ENCODE data around the gene TM4SF20. TPM values are rescaled to one million over a fixed set of nuclear protein-coding genes. Genes with fewer than 3 reads are reported as not detected.

TM4SF20 gene
- total RNA-seq, 1 experiment from 2014 or later = not detected

DNA sequence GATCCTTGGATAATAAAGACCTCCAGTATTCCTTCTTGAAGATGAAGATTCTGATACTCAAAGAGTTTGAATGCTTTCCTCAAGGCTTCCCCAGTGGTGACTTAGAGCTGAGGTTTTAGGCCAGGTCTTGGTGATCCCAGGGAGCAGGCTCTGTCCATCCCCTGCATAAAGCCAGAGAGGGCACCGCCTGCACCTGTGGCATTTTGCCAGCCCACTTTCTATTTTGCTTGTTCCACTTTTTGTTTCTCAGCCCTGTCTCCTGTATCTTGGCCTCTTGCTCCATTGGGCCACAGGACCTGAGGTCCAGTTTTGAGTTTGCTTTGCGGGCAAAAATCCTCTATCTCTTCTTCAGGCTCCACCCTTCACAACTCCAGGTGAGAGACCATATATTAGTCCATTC is 15.3 kb upstream of the TM4SF20 start:
- no peak for TF ChIP-seq EZH2 (IDR thresholded peaks at IDR 0.05; ENCODE audit: borderline replicate concordance, low read depth, low read length, poor library complexity, severe bottlenecking)
- TF ChIP-seq, protein P1, sequence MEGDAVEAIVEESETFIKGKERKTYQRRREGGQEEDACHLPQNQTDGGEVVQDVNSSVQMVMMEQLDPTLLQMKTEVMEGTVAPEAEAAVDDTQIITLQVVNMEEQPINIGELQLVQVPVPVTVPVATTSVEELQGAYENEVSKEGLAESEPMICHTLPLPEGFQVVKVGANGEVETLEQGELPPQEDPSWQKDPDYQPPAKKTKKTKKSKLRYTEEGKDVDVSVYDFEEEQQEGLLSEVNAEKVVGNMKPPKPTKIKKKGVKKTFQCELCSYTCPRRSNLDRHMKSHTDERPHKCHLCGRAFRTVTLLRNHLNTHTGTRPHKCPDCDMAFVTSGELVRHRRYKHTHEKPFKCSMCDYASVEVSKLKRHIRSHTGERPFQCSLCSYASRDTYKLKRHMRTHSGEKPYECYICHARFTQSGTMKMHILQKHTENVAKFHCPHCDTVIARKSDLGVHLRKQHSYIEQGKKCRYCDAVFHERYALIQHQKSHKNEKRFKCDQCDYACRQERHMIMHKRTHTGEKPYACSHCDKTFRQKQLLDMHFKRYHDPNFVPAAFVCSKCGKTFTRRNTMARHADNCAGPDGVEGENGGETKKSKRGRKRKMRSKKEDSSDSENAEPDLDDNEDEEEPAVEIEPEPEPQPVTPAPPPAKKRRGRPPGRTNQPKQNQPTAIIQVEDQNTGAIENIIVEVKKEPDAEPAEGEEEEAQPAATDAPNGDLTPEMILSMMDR (conservative IDR thresholded peaks at IDR 0.05; ENCODE audit: low read depth, low read length) = no peak
- no peak for DNase-seq (ENCODE audit: low spot score)
- ChIA-PET CTCF (no interaction called here), POLR2A (ENCODE audit: low non-redundant PET) (no interaction called here)
- intact Hi-C loops (cut with micrococcal nuclease; ENCODE audit: unreplicated experiment) = loop anchor here (10.0 kb wide), 1 partner anchor 260 kb away; no protein-coding TSS in a partner anchor
- Histone ChIP-seq H3K27ac (ENCODE audit: low read depth, low read length, poor library complexity, severe bottlenecking) (no peak overlapping the region), H3K36me3 (ENCODE audit: insufficient read depth, low read length, poor library complexity, severe bottlenecking) (no peaks in the 10 kb centered on the region), H3K27me3 (replicated peaks; ENCODE audit: insufficient read depth, low read depth, low read length, poor library complexity) (no peaks in the 10 kb centered on the region), H3K4me3 (ENCODE audit: low read depth, low read length, poor library complexity, severe bottlenecking) (no peak overlapping the region), H3K9me3 (ENCODE audit: low read depth, low read length, poor library complexity, severe bottlenecking) (no peaks in the 10 kb centered on the region), H3K4me1 (ENCODE audit: insufficient read depth, low read length, poor library complexity, severe bottlenecking) (no peaks in the 10 kb centered on the region)
- no TSS peak for BruUV-seq (replicated peaks)

DNA sequence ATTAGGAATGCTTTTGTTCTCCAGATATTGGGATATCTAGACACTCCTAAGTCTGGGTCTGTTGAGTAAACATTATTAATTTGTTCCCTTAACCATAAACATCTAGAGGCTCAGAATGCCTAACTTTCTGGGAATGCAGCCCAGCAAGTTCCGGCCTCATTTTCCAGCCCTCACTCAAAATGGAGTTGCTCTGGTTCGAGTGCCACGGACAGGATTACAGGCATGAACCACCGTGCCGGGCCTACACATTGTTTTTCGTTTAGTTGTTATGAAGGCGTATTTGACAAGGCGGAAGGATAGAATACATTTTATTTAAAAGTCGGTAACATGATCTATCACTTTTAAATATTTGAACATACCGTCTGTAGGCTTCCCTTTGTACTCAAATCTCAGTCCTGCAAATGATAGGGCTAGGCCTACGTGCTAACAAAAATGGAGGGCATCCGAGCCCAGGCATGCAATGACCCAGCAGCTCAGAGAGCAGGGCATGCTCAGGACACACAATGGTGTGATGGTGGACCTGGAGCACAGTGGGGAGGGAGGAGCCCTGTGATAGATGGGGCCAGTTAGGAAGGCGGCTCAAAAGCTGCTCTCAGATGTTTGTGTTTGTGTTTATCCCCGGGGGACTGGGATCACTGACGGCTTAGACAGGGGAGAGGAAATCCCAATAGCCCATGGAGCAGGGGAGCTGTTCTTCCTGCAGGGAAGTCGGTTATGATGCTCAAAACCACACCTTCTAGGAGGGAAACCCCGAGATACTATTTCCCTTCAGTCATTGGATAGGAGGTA is 11.6 kb upstream of the TM4SF20 start:
- no peaks in the 10 kb centered on the region for H3K9me3 ChIP-seq (ENCODE audit: low read depth, low read length, poor library complexity, severe bottlenecking)
- TF ChIP-seq EZH2 (IDR thresholded peaks at IDR 0.05; ENCODE audit: borderline replicate concordance, low read depth, low read length, poor library complexity, severe bottlenecking) = no peak
- TF ChIP-seq, protein P1 (conservative IDR thresholded peaks at IDR 0.05; ENCODE audit: low read depth, low read length) = no peak
- no peak overlapping the region for H3K27ac ChIP-seq (ENCODE audit: low read depth, low read length, poor library complexity, severe bottlenecking)
- DNase-seq (ENCODE audit: low spot score) = no peak
- ChIA-PET CTCF (no interaction called here), POLR2A (ENCODE audit: low non-redundant PET) (no interaction called here)
- H3K4me1 ChIP-seq (ENCODE audit: insufficient read depth, low read length, poor library complexity, severe bottlenecking) = peaks cover 3% of the 10 kb centered on the region
- H3K36me3 ChIP-seq (ENCODE audit: insufficient read depth, low read length, poor library complexity, severe bottlenecking) = no peaks in the 10 kb centered on the region
- intact Hi-C loops (cut with micrococcal nuclease; ENCODE audit: unreplicated experiment) = loop anchor here (10.0 kb wide), 1 partner anchor 256 kb away; no protein-coding TSS in a partner anchor
- no peak overlapping the region for H3K4me3 ChIP-seq (ENCODE audit: low read depth, low read length, poor library complexity, severe bottlenecking)
- BruUV-seq (replicated peaks) = no TSS peak
- H3K27me3 ChIP-seq (replicated peaks; ENCODE audit: insufficient read depth, low read depth, low read length, poor library complexity) = no peaks in the 10 kb centered on the region

DNA sequence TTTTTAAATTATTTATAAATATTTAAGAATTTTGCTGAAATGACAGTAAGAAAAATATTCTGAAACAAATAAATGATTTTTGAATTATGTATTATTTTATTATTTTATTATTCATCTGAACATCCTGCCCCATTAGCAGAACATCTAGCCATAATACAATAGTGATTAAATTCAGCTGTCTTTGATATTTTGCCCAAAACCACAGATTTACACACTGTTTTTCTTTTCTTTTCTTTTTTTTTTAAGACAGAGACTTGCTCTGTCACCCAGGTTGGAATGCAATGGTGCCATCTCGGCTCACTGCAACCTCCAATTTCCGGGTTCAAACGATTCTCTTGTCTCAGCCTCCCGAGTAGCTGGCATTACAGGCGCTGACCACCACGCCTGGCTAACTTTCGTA is 10.6 kb upstream of the TM4SF20 start:
- no peaks in the 10 kb centered on the region for H3K9me3 ChIP-seq (ENCODE audit: low read depth, low read length, poor library complexity, severe bottlenecking)
- TF ChIP-seq, protein P1 (conservative IDR thresholded peaks at IDR 0.05; ENCODE audit: low read depth, low read length) = no peak
- TF ChIP-seq EZH2 (IDR thresholded peaks at IDR 0.05; ENCODE audit: borderline replicate concordance, low read depth, low read length, poor library complexity, severe bottlenecking) = no peak
- POLR2A ChIA-PET (ENCODE audit: low non-redundant PET) = no interaction called here
- intact Hi-C loops (cut with micrococcal nuclease; ENCODE audit: unreplicated experiment) = loop anchor here (10.0 kb wide), 1 partner anchor 255 kb away; no protein-coding TSS in a partner anchor
- no peak overlapping the region for H3K4me3 ChIP-seq (ENCODE audit: low read depth, low read length, poor library complexity, severe bottlenecking)
- no peaks in the 10 kb centered on the region for H3K36me3 ChIP-seq (ENCODE audit: insufficient read depth, low read length, poor library complexity, severe bottlenecking)
- BruUV-seq (replicated peaks) = no TSS peak
- no peak overlapping the region for H3K27ac ChIP-seq (ENCODE audit: low read depth, low read length, poor library complexity, severe bottlenecking)
- H3K27me3 ChIP-seq (replicated peaks; ENCODE audit: insufficient read depth, low read depth, low read length, poor library complexity) = no peaks in the 10 kb centered on the region
- CTCF ChIA-PET = no interaction called here
- H3K4me1 ChIP-seq (ENCODE audit: insufficient read depth, low read length, poor library complexity, severe bottlenecking) = peaks cover 3% of the 10 kb centered on the region
- no peak for DNase-seq (ENCODE audit: low spot score)

Measured in A673 (cell line).